ES-I3 (cell line): ENCODE data around the gene SLC39A11.

Experiments
- H3K36me3 ChIP-seq: 2 replicates; pipeline ENCODE4 v1.6.1; 2013; ENCODE audit warnings: mild to moderate bottlenecking, low read length, control low read depth, moderate library complexity; ENCODE audit not compliant: insufficient read depth
- H3K4me1 ChIP-seq: 2 replicates; pipeline ENCODE4 v1.6.1; 2013; ENCODE audit warnings: mild to moderate bottlenecking, control low read depth, low read length; ENCODE audit not compliant: insufficient read depth
- H3K9ac ChIP-seq: 2 replicates; pipeline ENCODE4 v1.6.1; 2013; ENCODE audit warnings: low read depth, mild to moderate bottlenecking, low read length, moderate library complexity
- H3K9me3 ChIP-seq: 2 replicates; pipeline ENCODE4 v1.6.1; 2013; ENCODE audit warnings: mild to moderate bottlenecking, low read length, moderate library complexity; ENCODE audit not compliant: control insufficient read depth, insufficient read depth

The SLC39A11 gene

DNA sequence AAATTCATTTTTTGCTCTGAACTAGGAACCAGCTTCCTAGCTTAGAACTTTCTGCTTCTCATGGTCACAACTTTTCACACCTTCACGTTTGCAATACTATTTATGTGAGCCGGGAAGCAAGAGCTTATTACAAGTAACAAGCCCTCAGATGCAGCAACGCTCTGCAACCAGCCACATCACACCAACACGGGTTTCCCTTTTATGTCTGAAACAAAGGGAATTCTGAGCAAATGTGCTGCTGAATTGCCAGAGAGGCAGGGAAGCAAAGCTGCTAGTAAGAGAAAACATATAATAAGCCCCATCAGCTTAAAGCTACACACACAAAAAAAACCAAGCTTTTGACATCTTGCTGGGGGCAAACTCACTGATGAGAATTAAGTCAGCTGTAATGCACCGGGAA lies 122.2 kb downstream of the SLC39A11 start:
- Histone ChIP-seq H3K36me3 (no peaks in the 10 kb centered on the region), H3K4me1 (peaks cover 22% of the 10 kb centered on the region), H3K9ac (no peak overlapping the region)

DNA sequence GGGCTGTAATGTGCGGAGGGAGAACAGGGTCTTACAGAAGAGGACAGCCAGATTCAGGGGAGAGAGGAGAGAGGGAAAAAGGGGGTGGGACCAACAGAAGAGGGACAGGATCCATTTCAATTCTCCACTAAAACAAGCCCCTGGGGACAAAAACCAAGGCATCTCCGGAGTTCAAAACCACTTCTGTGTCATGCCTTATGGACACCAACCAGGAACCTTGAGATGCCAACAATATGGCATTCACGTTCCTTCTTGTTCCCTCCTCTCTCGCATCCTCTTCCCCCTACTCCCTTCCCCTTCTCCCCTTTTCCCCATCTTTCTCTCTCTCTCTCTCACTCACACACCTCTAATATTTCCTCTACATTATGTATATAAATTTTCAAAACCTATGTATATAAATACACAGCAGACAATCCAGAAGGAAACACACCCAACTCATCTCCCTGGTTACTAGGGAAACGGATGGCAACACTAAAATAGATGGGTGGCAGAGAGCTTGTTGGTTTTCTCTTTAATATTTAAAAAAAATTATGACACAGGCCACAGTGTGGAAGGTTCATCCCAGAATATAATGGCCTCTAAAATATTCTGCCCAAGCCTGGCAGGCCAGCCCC lies 123.1 kb downstream of the SLC39A11 start:
- H3K4me1 ChIP-seq, result peaks cover 22% of the 10 kb centered on the region
- no peaks in the 10 kb centered on the region for H3K36me3 ChIP-seq
- H3K9me3 ChIP-seq, result no peaks in the 10 kb centered on the region
- H3K9ac ChIP-seq, result no peak overlapping the region

More for the DNA sequence above, 122.2 kb downstream of the SLC39A11 start:
- no peaks in the 10 kb centered on the region for H3K9me3 ChIP-seq

DNA sequence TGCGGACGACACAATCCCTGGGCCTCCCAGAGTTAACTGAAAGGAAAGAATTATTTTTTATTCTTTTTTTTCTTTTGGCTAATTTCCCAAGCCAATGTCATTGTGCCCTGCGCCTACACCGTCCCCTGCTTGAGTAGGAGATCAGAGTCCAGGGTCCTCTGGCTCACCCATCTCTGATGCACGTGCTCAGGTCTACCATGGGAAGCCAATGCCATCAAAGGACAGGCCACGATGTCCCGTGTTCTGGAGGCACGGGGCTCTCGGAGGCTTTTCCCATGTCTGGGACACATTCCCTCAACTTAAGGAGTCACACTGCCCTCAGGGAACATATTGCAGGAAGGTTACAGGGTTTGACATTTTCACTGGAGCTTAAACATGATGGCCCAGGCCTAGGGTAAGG lies 123.7 kb downstream of the SLC39A11 start:
- H3K4me1 ChIP-seq, result peaks cover 22% of the 10 kb centered on the region
- no peaks in the 10 kb centered on the region for H3K36me3 ChIP-seq
- no peak overlapping the region for H3K9ac ChIP-seq
- H3K9me3 ChIP-seq, result no peaks in the 10 kb centered on the region

DNA sequence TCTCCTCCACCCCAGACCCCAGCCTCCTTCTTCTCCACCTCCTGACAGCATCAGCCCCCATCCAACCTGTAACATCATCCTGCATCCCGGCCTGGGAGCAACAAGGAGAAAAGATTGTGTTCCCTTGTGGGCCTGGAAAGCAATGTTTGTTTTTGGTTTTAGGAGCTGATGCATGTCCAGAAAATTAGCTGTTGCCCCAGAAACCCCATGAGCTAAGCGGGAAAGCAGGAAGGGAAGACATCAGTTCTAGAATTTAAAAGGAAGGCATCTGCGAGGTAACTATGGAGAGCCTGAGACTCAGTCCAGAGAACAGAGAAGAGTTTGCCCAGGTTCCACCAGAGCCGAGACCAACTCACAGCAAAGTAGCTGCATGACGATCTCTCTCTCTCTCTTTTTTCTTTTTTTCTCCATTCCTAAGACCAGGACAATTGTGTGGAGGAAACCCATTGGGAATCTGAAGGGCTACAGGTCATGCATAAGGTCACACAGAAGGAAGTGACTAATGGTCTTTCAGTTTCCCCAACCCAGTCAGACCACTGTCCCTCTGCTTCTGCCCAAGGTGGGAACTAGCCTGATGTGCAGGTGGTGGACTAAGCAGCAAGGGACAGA lies 124.4 kb downstream of the SLC39A11 start:
- no peaks in the 10 kb centered on the region for H3K36me3 ChIP-seq
- no peak overlapping the region for H3K9ac ChIP-seq
- H3K4me1 ChIP-seq, result peaks cover 22% of the 10 kb centered on the region
- H3K9me3 ChIP-seq, result no peaks in the 10 kb centered on the region

DNA sequence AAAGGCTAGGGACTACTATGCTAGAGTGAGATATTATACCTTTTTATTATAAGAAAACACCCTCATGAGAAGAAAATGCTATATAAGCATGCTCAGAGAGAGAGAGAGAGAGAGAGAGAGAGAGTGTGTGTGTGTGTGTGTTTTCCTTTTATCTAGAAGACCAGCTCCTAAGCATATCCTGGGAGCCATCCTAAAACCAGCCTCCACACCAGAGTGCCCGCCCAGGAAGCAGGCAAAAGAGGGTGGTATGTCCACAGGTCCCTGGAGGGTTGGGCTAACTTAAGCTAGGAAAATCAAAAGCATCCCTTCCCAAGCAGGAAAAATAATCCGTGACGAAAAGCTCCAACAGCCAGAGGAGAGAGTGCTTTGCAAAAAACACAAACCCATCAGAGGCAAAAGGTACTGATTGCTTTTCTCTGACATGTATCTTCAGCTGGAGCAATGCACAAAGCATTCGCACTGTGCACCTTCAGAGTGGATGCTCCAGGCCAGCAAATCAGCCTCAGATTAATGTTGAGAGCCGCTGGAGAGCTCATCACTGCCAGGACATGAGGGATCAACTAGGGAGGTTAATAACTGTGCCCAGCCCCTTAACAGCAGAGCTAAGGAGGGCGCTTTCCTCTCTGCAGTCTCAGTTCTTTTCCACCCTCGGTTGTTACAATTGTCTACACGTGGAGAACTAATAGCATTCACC lies 125.1 kb downstream of the SLC39A11 start:
- no peaks in the 10 kb centered on the region for H3K36me3 ChIP-seq
- no peak overlapping the region for H3K9ac ChIP-seq
- H3K4me1 ChIP-seq, result peaks cover 22% of the 10 kb centered on the region
- no peaks in the 10 kb centered on the region for H3K9me3 ChIP-seq

DNA sequence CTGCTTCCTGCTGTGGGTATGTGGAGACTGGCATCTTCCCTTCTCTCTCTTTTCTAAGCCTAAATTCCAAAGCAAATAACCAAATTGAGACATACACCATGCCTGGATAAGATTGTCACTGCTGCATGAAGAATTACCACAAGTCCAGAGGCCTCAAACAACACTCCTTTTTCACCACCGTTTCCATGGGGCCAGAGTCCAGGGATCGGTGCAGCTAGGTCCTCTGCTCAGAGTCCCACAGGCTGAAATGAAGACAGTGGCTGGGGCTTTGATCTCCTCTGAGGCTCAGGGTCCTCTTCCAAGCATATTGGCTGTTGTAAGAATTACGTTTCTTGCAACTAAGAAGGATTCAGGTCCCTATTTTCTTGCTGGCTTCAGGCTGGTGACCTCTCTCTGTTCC lies 130.4 kb downstream of the SLC39A11 start:
- Histone ChIP-seq H3K9ac (no peak overlapping the region), H3K4me1 (no peaks in the 10 kb centered on the region), H3K9me3 (no peaks in the 10 kb centered on the region), H3K36me3 (no peaks in the 10 kb centered on the region)

DNA sequence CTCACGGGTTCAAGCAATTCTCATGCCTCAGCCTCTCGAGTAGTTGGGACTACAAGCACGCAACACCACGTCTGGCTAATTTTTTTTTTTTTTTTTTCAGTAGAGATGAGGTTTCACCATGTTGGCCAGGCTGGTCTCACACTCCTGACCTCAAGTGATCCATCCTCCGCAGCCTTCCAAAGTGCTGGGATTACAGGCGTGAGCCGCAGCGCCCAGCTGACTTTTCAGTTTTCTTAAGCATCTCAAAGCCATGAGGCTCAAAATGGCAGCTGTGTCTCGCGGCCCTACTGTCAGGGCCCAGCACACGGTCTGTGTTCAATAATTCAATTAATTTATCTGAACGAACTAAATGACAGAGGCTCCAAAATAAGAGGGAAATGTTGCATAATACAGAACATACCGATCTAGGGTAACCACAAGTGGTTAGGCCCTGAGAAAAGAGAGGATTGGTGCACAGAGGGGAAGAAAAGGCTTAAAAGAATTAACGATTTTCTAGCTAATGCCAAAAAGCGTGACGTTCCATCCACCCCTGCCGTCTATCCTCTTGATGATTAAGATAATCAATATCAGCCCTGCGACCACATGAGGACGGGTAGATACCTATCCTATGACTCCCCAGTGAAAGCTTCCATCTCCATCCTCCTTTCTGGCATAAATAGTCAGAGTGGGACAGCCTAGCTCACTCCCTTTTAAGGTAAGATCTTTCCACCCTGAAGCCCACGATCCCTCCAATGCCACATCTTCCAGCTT lies 136.9 kb downstream of the SLC39A11 start:
- peaks cover 22% of the 10 kb centered on the region for H3K4me1 ChIP-seq
- no peak overlapping the region for H3K9ac ChIP-seq
- H3K36me3 ChIP-seq, result no peaks in the 10 kb centered on the region
- no peaks in the 10 kb centered on the region for H3K9me3 ChIP-seq

DNA sequence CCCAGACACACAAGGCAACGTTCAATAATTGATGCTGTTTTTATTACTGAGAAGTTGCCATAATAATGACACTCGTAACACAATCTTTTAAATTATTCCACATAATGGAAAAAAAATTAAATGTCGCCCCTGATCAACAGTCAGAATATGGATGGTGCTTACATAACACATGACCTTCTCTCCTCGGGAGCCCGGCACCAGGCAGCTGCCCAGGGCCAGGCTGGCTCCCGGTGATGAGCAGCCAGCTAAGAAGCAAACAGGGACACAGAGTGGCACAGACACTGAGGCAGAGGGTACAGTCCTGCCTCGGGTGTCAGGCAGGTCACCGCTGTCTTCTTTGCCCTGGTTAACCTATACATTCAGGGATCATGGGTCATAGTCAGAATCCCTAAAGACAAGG lies 137.9 kb downstream of the SLC39A11 start:
- no peaks in the 10 kb centered on the region for H3K9me3 ChIP-seq
- H3K4me1 ChIP-seq, result peaks cover 22% of the 10 kb centered on the region
- no peaks in the 10 kb centered on the region for H3K36me3 ChIP-seq
- no peak overlapping the region for H3K9ac ChIP-seq

DNA sequence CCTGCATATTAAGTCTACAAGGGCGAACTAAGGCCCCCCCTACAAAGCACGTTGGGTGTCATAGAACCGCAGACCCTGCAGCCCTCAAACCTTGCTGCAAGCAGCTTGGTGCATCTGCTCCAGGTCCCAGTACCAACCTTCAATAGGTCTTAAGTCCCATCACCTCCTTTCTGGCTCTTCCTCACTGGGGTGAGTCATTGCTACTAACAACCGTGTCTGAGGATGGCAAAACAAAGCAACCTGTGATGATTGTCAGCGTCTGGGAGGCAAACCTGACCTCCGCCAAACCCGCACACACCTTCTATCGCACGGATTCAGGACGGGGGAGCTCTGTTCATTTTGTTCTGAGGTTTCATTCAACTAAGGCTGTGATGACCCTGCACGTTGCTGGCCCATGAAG lies 138.9 kb downstream of the SLC39A11 start:
- no peaks in the 10 kb centered on the region for H3K36me3 ChIP-seq

DNA sequence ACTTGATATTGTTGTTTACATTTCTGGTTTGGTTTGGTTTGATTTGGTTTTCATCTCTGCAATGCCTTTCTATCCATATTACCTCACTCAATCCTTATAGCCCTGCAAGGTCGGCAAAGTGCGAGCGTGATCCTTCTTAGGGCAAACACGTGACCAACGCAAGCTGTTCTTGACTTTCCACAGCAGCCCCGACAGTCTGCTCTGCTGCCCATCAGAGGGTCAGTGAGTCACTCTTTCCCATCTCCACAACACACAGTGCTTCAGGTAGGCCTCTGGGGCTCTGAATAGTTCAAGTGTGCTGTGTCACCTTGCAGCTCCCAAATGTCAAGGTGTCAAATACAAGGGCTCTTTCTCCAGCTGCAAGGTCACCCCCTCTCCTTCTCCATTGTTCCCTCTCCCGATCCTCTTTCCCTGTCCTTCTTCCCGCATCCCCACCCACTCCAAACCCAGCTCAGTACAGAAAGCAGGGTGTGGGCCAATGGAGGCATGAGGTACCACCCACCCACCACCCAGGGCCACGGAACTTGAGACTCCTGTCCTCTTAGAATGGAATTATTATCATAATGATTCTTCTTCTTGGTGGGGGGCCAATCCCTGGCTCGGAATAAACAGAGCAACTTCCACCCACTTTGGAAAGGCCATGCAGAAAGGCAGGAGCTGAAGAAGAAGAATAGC lies 139.7 kb downstream of the SLC39A11 start:
- no peaks in the 10 kb centered on the region for H3K36me3 ChIP-seq
- H3K9ac ChIP-seq, result no peak overlapping the region
- no peaks in the 10 kb centered on the region for H3K9me3 ChIP-seq
- peaks cover 22% of the 10 kb centered on the region for H3K4me1 ChIP-seq

More for the DNA sequence above, 138.9 kb downstream of the SLC39A11 start:
- peaks cover 22% of the 10 kb centered on the region for H3K4me1 ChIP-seq
- no peaks in the 10 kb centered on the region for H3K9me3 ChIP-seq
- H3K9ac ChIP-seq, result no peak overlapping the region

DNA sequence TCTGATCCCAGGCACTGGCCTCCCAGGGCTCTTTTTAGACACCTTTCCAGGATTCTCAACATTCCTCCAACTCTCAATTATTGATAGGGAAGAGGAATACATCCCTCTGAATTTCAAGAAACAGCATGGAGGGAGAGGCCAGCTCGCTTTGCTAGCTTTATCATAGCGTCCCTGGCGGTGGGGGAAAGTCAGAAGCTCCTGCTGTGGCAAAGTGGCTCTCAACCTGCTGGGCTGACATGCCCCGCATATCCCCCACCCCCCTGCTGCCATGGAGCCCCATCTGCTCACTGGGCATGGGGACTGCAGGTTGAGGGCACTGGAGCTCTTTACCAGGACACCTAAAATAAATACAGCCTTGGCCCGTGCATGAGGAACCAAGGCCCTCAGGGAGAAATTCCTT lies 140.3 kb downstream of the SLC39A11 start:
- H3K9me3 ChIP-seq, result no peaks in the 10 kb centered on the region
- H3K36me3 ChIP-seq, result no peaks in the 10 kb centered on the region
- H3K4me1 ChIP-seq, result peaks cover 22% of the 10 kb centered on the region
- H3K9ac ChIP-seq, result no peak overlapping the region

DNA sequence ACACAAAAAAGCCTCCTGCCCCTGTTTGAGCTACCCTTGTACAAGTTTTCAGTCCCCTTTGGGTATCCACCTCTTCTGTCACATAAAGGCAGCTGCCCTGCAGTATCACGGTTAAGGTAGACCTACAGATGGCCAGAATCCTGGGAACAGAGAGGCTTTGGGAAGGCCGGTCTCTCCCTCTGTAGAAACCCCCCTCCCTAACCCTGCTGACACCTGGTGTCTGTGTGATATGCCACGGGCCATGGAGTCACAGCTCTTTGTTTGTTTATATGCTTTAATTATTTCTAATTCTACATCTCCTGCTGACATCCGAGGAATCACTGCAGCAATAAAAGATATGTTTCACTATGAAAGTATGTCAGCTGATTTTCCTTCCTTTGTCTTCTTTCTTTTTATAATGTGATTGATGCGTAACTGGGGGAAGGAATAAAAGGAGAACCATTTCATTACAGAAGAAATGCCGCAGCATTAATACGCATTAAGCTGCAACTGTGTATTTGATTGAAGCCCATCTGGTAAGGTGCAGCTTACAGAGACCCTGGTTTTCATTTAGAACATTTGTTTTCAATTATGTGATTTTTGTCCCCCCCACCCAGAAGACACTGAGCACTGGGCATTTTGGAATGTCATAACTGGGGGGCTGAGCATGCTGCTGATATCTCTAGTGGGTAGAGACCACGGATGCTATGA lies 142.1 kb downstream of the SLC39A11 start:
- Histone ChIP-seq H3K36me3 (no peaks in the 10 kb centered on the region), H3K9ac (no peak overlapping the region), H3K9me3 (no peaks in the 10 kb centered on the region), H3K4me1 (peaks cover 22% of the 10 kb centered on the region)

DNA sequence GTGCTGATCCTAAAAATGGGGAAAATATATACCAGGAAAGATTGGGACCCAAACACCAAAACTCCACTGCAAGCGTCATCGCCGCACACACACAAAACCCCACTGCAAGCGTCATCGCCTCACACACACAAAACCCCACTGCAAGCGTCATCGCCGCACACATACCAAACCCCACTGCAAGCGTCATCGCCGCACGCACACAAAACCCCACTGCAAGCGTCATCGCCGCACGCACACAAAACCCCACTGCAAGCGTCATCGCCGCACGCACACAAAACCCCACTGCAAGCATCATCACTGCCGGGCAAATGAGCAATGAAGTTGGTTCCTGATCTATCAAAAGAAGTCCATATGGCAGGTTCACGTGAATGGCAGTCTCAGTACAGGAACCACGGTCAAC lies 144.4 kb downstream of the SLC39A11 start:
- Histone ChIP-seq H3K4me1 (peaks cover 15% of the 10 kb centered on the region), H3K9me3 (no peaks in the 10 kb centered on the region), H3K9ac (no peak overlapping the region), H3K36me3 (no peaks in the 10 kb centered on the region)

DNA sequence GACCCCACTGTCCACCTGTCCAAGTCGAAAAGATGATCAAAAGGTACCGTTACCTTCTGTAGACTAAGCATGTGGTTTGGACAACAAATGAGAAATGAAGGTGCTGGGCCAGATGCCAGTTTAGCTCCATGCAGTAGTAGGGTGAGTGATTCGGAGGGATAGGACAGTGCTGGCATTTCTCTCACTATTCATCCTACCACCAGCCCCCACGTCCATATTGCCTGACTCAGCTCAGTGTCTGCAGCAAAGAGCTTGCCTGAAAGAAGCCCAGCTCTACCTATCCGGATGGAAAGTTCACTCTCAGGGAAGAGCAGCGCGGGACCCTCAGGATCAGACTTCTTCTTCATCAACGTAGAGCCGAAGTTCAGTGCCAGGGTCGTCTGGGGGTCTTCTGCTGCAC lies 145.0 kb downstream of the SLC39A11 start:
- peaks cover 9% of the 10 kb centered on the region for H3K4me1 ChIP-seq
- no peaks in the 10 kb centered on the region for H3K36me3 ChIP-seq
- no peaks in the 10 kb centered on the region for H3K9me3 ChIP-seq
- H3K9ac ChIP-seq, result no peak overlapping the region
